Breast epithelium (tissue), 3 donors: ENCODE measurements around the gene RARA.

Experiments
- CTCF ChIP-seq, 3 donors: fragments of 450-650 bp; IDR thresholded peaks; one replicate each; pipeline ENCODE4 v1.5.1; 2016 to 2017; ENCODE audit warnings: antibody characterized with exemption in 3 of 3, mild to moderate bottlenecking in 3 of 3, moderate library complexity in 3 of 3
- POLR2A ChIP-seq: fragments of 450-650 bp; IDR thresholded peaks from one replicate; pipeline ENCODE4 v1.6.1; 2016; ENCODE audit warnings: antibody characterized with exemption, mild to moderate bottlenecking, moderate library complexity

DNA sequence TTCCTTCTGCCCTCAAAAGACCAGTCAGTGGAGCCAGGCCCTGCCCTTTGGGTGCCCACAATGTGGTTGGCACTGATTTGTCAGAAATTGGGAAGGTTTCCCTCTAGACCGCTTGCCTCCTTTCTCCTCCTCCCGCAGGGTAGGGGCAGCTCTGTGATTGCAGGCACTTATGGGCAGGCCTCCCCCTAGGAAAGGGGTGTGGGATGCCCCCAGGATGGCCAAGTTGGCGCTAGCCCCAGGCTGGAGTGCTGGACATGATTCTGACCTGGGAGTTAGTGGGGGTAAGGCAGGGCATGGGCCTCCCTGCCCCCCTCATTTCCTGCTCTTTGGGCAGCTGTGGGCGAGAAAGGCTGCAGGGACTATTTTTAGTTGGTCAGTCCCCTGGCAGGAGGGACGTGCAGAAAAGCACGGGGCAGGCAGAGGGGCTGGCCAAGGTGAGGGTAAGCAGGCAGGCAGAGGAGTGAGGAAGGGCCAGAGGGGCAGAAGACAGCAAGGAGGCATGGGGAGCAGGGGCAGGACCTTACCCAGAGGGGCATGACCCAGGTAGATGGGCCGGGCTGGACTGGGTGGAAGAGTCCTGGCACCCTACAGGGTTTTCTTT is 3.3 kb downstream of the RARA start:
- TF ChIP-seq CTCF (IDR thresholded peaks at IDR 0.05), result no peak
- TF ChIP-seq POLR2A, result no peak
